B cell (primary cell): ENCODE measurements around the gene LRRC74B. TPM values are rescaled to one million over a fixed set of nuclear protein-coding genes. Genes with fewer than 3 reads are reported as not detected.

Experiments
- ATAC-seq: fragments of 200-7000 bp; cut with Tn5 transposase; one replicate; pipeline ENCODE4 v1.10.0; 2021; ENCODE audit warnings: low read depth, mild to moderate bottlenecking, moderate number of reproducible peaks, moderate library complexity
- CTCF ChIA-PET: fragments of 350-600 bp; sonication (Branson Sonifier 250); formaldehyde crosslinking; loops from one replicate; lab custom pipeline; 2021; ENCODE audit warnings: antibody characterized with exemption, inconsistent platforms; lab: Charles Lee
- POLR2A ChIA-PET: fragments of 350-600 bp; sonication (Branson Sonifier 250); formaldehyde crosslinking; loops from one replicate; lab custom pipeline; 2021; ENCODE audit warnings: antibody characterized with exemption; lab: Charles Lee
- DNase-seq: peaks from one replicate; pipeline ENCODE4 v3.0.0; 2013
- H2AFZ ChIP-seq: 2 replicates; pipeline ENCODE4 v1.6.1; 2012; ENCODE audit warnings: mild to moderate bottlenecking, low read depth, low read length; ENCODE audit not compliant: insufficient read depth, poor library complexity, severe bottlenecking
- H3K27ac ChIP-seq, 2 donors: 1 replicate in 1 of 2; 2 replicates in 1 of 2; pipeline ENCODE4 v1.5.1; 2012 to 2013; ENCODE audit warnings: low read length in 2 of 2, mild to moderate bottlenecking in 2 of 2, moderate library complexity in 1 of 2
- H3K27me3 ChIP-seq, 4 experiments: fragments of 200-600 bp in 1 of 4; sonication (generic) in 1 of 4; replicated peaks in 1 of 4; 1 replicate in 2 of 4; 2 replicates in 2 of 4; pipeline versions ENCODE4 v1.6.1 to v1.7.0; 2013 to 2016; ENCODE audit warnings: low read length in 3 of 4, mild to moderate bottlenecking in 2 of 4, mixed read lengths in 1 of 4, moderate library complexity in 1 of 4; ENCODE audit not compliant: insufficient read depth in 4 of 4, control insufficient read depth in 3 of 4; ENCODE audit errors: control extremely low read depth in 1 of 4
- H3K36me3 ChIP-seq, 2 experiments: replicated peaks in 1 of 2; 1 replicate in 1 of 2; 2 replicates in 1 of 2; pipeline versions ENCODE4 v1.6.1 to v1.7.1; 2013; ENCODE audit warnings: low read length in 1 of 2; ENCODE audit not compliant: insufficient read depth in 2 of 2, control insufficient read depth in 1 of 2; ENCODE audit errors: control extremely low read depth in 1 of 2, extremely low read depth in 1 of 2
- H3K4me1 ChIP-seq, 2 donors: fragments of 200-600 bp in 1 of 2; sonication (generic) in 1 of 2; 1 replicate in 1 of 2; 2 replicates in 1 of 2; pipeline versions ENCODE4 v1.5.1 to v1.6.1; 2013 to 2017; ENCODE audit warnings: low read length in 2 of 2; ENCODE audit not compliant: control insufficient read depth in 2 of 2, insufficient read depth in 2 of 2
- H3K4me2 ChIP-seq: replicated peaks from 2 replicates; pipeline ENCODE3; 2012; ENCODE audit warnings: mild to moderate bottlenecking, low read depth, low read length; ENCODE audit not compliant: poor library complexity, severe bottlenecking
- H3K4me3 ChIP-seq, 5 experiments: fragments of 200-600 bp in 1 of 5; sonication (generic) in 1 of 5; 1 replicate in 3 of 5; 2 replicates in 2 of 5; pipeline versions ENCODE4 v1.5.1 to v1.7.0; 2011 to 2016; ENCODE audit warnings: low read length in 4 of 5, mild to moderate bottlenecking in 4 of 5, low read depth in 2 of 5, control low read depth in 1 of 5, moderate library complexity in 1 of 5; ENCODE audit not compliant: insufficient read depth in 1 of 5; ENCODE audit errors: control extremely low read depth in 1 of 5, extremely low read depth in 1 of 5
- H3K79me2 ChIP-seq: fragments of 200-600 bp; sonication (generic); one replicate; pipeline ENCODE4 v1.6.0; 2016; ENCODE audit warnings: low read length; ENCODE audit not compliant: control insufficient read depth, insufficient read depth
- H3K9ac ChIP-seq: fragments of 200-600 bp; sonication (generic); 2 replicates; pipeline ENCODE4 v1.6.1; 2017; ENCODE audit warnings: mild to moderate bottlenecking, low read length, moderate library complexity
- H3K9me3 ChIP-seq, 3 donors: one replicate each; pipeline versions ENCODE4 v1.6.1 to v1.7.1; 2013; ENCODE audit warnings: low read length in 2 of 3; ENCODE audit not compliant: control insufficient read depth in 2 of 3, insufficient read depth in 1 of 3; ENCODE audit errors: control extremely low read depth in 1 of 3
- H4K20me1 ChIP-seq: 2 replicates; pipeline ENCODE4 v1.6.0; 2012; ENCODE audit warnings: mild to moderate bottlenecking, low read length; ENCODE audit not compliant: insufficient read depth, control insufficient read depth, poor library complexity, severe bottlenecking
- H3K27ac Mint-ChIP-seq: one replicate; pipeline ENCODE4 v1.8.0; 2021; ENCODE audit warnings: mixed read lengths
- H3K27me3 Mint-ChIP-seq: one replicate; pipeline ENCODE4 v1.8.0; 2021; ENCODE audit warnings: mixed read lengths
- H3K4me1 Mint-ChIP-seq: one replicate; pipeline ENCODE4 v1.8.0; 2021; ENCODE audit warnings: mixed read lengths
- H3K4me3 Mint-ChIP-seq: one replicate; pipeline ENCODE4 v1.8.0; 2021; ENCODE audit warnings: mixed read lengths
- H3K9me3 Mint-ChIP-seq: one replicate; pipeline ENCODE4 v1.8.0; 2022; ENCODE audit warnings: mixed read lengths; ENCODE audit not compliant: insufficient read depth
- EZH2 ChIP-seq: IDR thresholded peaks from 2 replicates; pipeline ENCODE4 v1.6.1; 2012; ENCODE audit warnings: borderline replicate concordance, low read depth, mild to moderate bottlenecking, moderate library complexity, low read length; ENCODE audit not compliant: insufficient read depth, poor library complexity, severe bottlenecking
- WGBS: methylation state at CpG from one replicate; pipeline ENCODE4 v1.1.5; 2013; ENCODE audit warnings: missing lambda C conversion rate; ENCODE audit not compliant: insufficient coverage; 5-methylcytosine and 5-hydroxymethylcytosine counted together
- intact Hi-C: fragments of 100-400 bp; cut with micrococcal nuclease; formaldehyde crosslinking; loops from one replicate; pipeline ENCODE4 v1.10.0; 2022
- polyA plus RNA-seq: library from polyadenylated mRNA; depleted of rRNA; stranded (reverse); fragments of >200 nt; gene quantifications from 2 replicates; pipeline ENCODE4 v1.2.3, GENCODE V29; 2012
- total RNA-seq, 2 donors: library from RNA; stranded (reverse); fragments of 120-200 nt in 1 of 2; gene quantifications; 1 replicate in 1 of 2; 2 replicates in 1 of 2; pipeline versions ENCODE4 v1.2.3 to v1.2.4, GENCODE V29; 2013 to 2022
- TF ChIP-seq, protein P1 (sequence below): fragments of 200-600 bp; IDR thresholded peaks from one replicate; pipeline ENCODE4 v1.8.0; 2022; ENCODE audit warnings: antibody characterized with exemption, mild to moderate bottlenecking

Gene LRRC74B
- total and polyA plus RNA-seq, 2 donors (not counting 1 experiment from before 2014, with no cell fraction given): 0.01 to 0.17 TPM

- peaks cover 21% of the 10 kb centered on the region for H3K79me2 ChIP-seq
- H4K20me1 ChIP-seq: peaks cover 24% of the 10 kb centered on the region
- H3K9me3 Mint-ChIP-seq: no peaks in the 10 kb centered on the region
- peaks cover 32% of the 10 kb centered on the region for H3K4me1 Mint-ChIP-seq
- H3K4me3 ChIP-seq: peak overlapping the region; percentile 17 to 99 (median 82)
- TF ChIP-seq, protein P1, sequence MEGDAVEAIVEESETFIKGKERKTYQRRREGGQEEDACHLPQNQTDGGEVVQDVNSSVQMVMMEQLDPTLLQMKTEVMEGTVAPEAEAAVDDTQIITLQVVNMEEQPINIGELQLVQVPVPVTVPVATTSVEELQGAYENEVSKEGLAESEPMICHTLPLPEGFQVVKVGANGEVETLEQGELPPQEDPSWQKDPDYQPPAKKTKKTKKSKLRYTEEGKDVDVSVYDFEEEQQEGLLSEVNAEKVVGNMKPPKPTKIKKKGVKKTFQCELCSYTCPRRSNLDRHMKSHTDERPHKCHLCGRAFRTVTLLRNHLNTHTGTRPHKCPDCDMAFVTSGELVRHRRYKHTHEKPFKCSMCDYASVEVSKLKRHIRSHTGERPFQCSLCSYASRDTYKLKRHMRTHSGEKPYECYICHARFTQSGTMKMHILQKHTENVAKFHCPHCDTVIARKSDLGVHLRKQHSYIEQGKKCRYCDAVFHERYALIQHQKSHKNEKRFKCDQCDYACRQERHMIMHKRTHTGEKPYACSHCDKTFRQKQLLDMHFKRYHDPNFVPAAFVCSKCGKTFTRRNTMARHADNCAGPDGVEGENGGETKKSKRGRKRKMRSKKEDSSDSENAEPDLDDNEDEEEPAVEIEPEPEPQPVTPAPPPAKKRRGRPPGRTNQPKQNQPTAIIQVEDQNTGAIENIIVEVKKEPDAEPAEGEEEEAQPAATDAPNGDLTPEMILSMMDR: no peak
- TF ChIP-seq EZH2: no peak
- H3K36me3 ChIP-seq: peaks cover 0 to 24% of the 10 kb centered on the region in 2 experiments
- H3K4me2 ChIP-seq: peak overlapping the region; percentile 97
- ChIA-PET POLR2A (no interaction called here), CTCF (no interaction called here)
- H3K4me3 Mint-ChIP-seq: peak overlapping the region; percentile 95
- peaks cover 0 to 5% (median 0%) of the 10 kb centered on the region in 3 donors for H3K9me3 ChIP-seq
- H3K27me3 ChIP-seq: no peaks in the 10 kb centered on the region
- 4% methylated on average over 26 of the region's 26 CpGs for WGBS
- ATAC-seq (no peak), DNase-seq (peak; percentile 37)
- peak overlapping the region; percentile 88 for H3K9ac ChIP-seq
- peaks cover 24 to 36% of the 10 kb centered on the region in 2 donors for H3K4me1 ChIP-seq
- peak overlapping the region; percentile 99 for H3K27ac Mint-ChIP-seq
- peak overlapping the region; percentile 89 for H2AFZ ChIP-seq
- H3K27ac ChIP-seq: peak overlapping the region; percentile 91 to 96
- intact Hi-C loops: loop anchor here (5.0 kb wide), 3 partner anchors 641 to 884 kb away; partner anchors contain the start of genes RANBP1, SDF2L1 and TRMT2A
- H3K27me3 Mint-ChIP-seq: no peaks in the 10 kb centered on the region
Measured at GRCh38 chr22:21000987-21001600, 44.7 kb upstream of the LRRC74B start.
